ENCODE data around the gene MEPE.
"Not testable (repeated sequence)": the region's sequence is repeated elsewhere in the genome, so short reads cannot be mapped to it uniquely, and the experiment has no call there.

MEPE gene

DNA sequence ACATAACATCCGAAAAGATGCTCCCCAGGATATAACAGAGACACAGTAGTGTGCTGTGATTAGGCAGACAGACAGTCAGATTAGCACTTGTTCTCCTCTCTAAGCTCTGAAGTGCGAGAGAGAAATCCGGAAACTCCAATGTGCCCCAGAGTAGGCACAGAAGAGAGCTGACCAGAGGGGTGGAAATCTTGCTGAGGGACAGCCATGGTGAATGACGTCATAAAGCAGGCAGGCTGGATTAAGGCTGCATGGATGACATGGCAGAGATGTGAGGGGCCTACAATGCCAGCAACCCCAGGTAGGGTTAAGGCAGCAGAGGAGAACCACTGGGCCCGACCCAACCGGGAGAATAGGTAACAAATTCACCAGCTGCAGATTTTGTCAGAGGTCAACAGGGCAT lies 53.3 kb downstream of the MEPE start:
- H3K79me1 ChIP-seq (ENCODE audit: low read length) = no peaks in the 10 kb centered on the region
- no peaks in the 10 kb centered on the region for H3K27me3 ChIP-seq (ENCODE audit: insufficient read depth, low read length, poor library complexity)

DNA sequence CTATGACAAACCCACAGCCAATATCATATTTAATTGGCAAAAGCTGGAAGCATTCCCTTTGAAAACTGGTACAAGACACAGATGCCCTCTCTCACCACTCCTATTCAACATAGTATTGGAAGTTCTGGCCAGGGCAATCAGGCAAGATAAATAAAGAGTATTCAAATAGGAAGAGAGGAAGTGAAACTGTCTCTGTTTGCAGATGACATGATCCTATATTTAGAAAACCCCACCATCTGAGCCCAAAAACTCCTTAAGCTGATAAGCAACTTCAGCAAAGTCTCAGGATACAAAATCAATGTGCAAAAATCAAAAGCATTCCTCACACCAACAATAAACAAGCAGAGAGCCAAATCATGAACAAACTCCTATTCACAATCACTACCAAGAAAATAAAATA lies 58.0 kb downstream of the MEPE start:
- not testable (repeated sequence) for H2BK5ac ChIP-seq (ENCODE audit: low read length); H3K18ac ChIP-seq (ENCODE audit: low read length); H3K4me2 ChIP-seq (ENCODE audit: low read length); H3K4ac ChIP-seq (ENCODE audit: low read depth, low read length); H2BK120ac ChIP-seq (ENCODE audit: low read depth, low read length); H2BK15ac ChIP-seq (replicated peaks; ENCODE audit: low read depth); DNase-seq; H3K23ac ChIP-seq (ENCODE audit: low read length); H3K9ac ChIP-seq (ENCODE audit: low read length); H4K8ac ChIP-seq (ENCODE audit: low read depth, low read length); H3K79me1 ChIP-seq (ENCODE audit: low read length); H3K36me3 ChIP-seq (ENCODE audit: control insufficient read depth, insufficient read depth, low read length); H3K79me2 ChIP-seq (ENCODE audit: control insufficient read depth, insufficient read depth, low read length); H4K5ac ChIP-seq (ENCODE audit: low read length); H3K4me1 ChIP-seq (ENCODE audit: control insufficient read depth, low read depth, low read length); H3K56ac ChIP-seq (ENCODE audit: low read length); H3K4me3 ChIP-seq (ENCODE audit: low read length); H3K27me3 ChIP-seq (ENCODE audit: insufficient read depth, low read length, poor library complexity); H2AK5ac ChIP-seq (ENCODE audit: low read length); H3K27ac ChIP-seq (ENCODE audit: low read depth, low read length)

More for the DNA sequence above, 53.3 kb downstream of the MEPE start:
- no peak overlapping the region for H2BK5ac ChIP-seq (ENCODE audit: low read length)
- H2AK5ac ChIP-seq (ENCODE audit: low read length) = no peak overlapping the region
- no peak for DNase-seq
- H3K56ac ChIP-seq (ENCODE audit: low read length) = no peak overlapping the region
- no peak overlapping the region for H3K18ac ChIP-seq (ENCODE audit: low read length)
- H3K36me3 ChIP-seq (ENCODE audit: control insufficient read depth, insufficient read depth, low read length) = no peaks in the 10 kb centered on the region
- no peak overlapping the region for H3K4me3 ChIP-seq (ENCODE audit: low read length)
- H2BK15ac ChIP-seq (replicated peaks; ENCODE audit: low read depth) = no peak overlapping the region
- H3K4ac ChIP-seq (ENCODE audit: low read depth, low read length) = no peak overlapping the region
- no CpG with 5 or more reads among the region's 6 CpGs for WGBS (ENCODE audit: extremely low coverage, insufficient coverage, low lambda C conversion rate)
- H3K4me2 ChIP-seq (ENCODE audit: low read length) = no peak overlapping the region
- no peaks in the 10 kb centered on the region for H3K4me1 ChIP-seq (ENCODE audit: control insufficient read depth, low read depth, low read length)
- H3K23ac ChIP-seq (ENCODE audit: low read length) = no peak overlapping the region
- H3K79me2 ChIP-seq (ENCODE audit: control insufficient read depth, insufficient read depth, low read length) = no peaks in the 10 kb centered on the region
- H2BK120ac ChIP-seq (ENCODE audit: low read depth, low read length) = no peak overlapping the region
- H4K8ac ChIP-seq (ENCODE audit: low read depth, low read length) = no peak overlapping the region
- H3K9ac ChIP-seq (ENCODE audit: low read length) = no peak overlapping the region
- no peak overlapping the region for H4K5ac ChIP-seq (ENCODE audit: low read length)
- H3K27ac ChIP-seq (ENCODE audit: low read depth, low read length) = no peak overlapping the region

DNA sequence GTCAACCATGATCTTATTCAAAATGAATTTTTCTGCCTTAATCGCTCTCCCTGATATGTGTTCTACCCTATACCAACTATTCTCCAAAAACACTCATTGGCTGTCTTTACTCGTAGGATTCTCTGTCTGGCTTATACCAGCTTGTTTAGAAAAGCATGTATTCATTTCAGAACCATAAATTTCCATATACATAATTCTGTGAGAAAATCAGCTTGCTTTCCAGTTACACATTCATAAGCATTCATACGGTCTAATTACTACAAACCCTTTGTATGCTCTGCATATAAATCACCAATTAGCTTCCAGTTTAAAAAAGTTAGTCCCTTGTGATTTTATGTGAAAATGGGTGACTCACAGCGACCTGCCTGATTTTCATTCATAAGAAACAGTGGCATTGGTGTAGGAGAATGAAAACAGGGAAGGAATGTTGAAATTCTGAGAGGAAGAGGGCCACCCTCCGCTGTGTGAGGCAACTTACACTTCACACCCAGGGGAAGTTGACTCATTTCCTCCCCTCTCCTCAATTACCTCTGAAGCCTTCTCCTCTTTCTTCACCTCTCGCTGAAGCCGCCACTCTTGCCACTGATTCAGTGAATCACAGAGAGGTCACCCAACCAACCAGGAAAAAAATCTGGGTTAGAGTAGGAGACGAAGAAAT lies 63.3 kb downstream of the MEPE start:
- Histone ChIP-seq H3K79me1 (ENCODE audit: low read length) (no peaks in the 10 kb centered on the region), H2AK5ac (ENCODE audit: low read length) (no peak overlapping the region), H3K36me3 (ENCODE audit: control insufficient read depth, insufficient read depth, low read length) (no peaks in the 10 kb centered on the region), H2BK5ac (ENCODE audit: low read length) (no peak overlapping the region), H3K9ac (ENCODE audit: low read length) (no peak overlapping the region), H2BK120ac (ENCODE audit: low read depth, low read length) (no peak overlapping the region), H3K4me3 (ENCODE audit: low read length) (no peak overlapping the region), H4K5ac (ENCODE audit: low read length) (no peak overlapping the region), H3K27ac (ENCODE audit: low read depth, low read length) (peak overlapping the region; percentile 75), H3K4me1 (ENCODE audit: control insufficient read depth, low read depth, low read length) (peaks cover 4% of the 10 kb centered on the region), H2BK15ac (replicated peaks; ENCODE audit: low read depth) (no peak overlapping the region), H3K27me3 (ENCODE audit: insufficient read depth, low read length, poor library complexity) (no peaks in the 10 kb centered on the region), H3K4ac (ENCODE audit: low read depth, low read length) (no peak overlapping the region), H3K18ac (ENCODE audit: low read length) (no peak overlapping the region), H4K8ac (ENCODE audit: low read depth, low read length) (no peak overlapping the region), H3K56ac (ENCODE audit: low read length) (no peak overlapping the region), H3K4me2 (ENCODE audit: low read length) (no peak overlapping the region), H3K79me2 (ENCODE audit: control insufficient read depth, insufficient read depth, low read length) (no peaks in the 10 kb centered on the region), H3K23ac (ENCODE audit: low read length) (no peak overlapping the region)
- DNase-seq = peak; percentile 97
- no CpG with 5 or more reads among the region's 8 CpGs for WGBS (ENCODE audit: extremely low coverage, insufficient coverage, low lambda C conversion rate)

Measured in mesendoderm (in vitro differentiated cells).